ENCODE data around the gene TMEM178A. TPM values are rescaled to one million over a fixed set of nuclear protein-coding genes. Genes with fewer than 3 reads are reported as not detected.

The TMEM178A gene
- total RNA-seq, 4 donors from 2014 or later = 1.6 to 7.5 (median 4.6) TPM

DNA sequence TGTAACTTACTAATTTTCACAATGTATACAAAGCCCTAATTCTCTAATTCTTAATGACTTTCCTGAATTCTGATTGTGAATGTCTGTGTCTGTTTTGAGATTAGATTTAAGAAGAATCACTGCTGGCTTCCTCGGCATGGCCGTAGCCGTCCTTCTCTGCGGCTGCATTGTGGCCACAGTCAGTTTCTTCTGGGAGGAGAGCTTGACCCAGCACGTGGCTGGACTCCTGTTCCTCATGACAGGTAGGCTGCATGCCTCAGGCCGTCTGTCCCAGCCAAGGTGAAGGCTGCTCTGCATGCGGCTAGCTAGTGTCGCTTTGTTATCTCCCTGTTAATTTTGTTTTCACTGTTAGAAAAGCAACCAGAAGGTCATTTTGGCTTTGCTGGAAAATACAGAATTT is 41.2 kb downstream of the TMEM178A start:
- TF ChIP-seq POLR2AphosphoS5 (IDR thresholded peaks at IDR 0.05) (no peak), POLR2A (IDR thresholded peaks at IDR 0.05) (no peak), CTCF (IDR thresholded peaks at IDR 0.05) (no peak), EP300 (IDR thresholded peaks at IDR 0.05; ENCODE audit: low read depth) (no peak)
- in situ Hi-C loops (cut with MboI; ENCODE audit: low pct_ligation_motif_present in 1 of 4, low pct_unique_long_range_greater_than_20kb in 1 of 4, low sequenced_read_pairs in 3 of 4) = loop anchor here in 1 of 4 donors (25.0 kb wide), 1 partner anchor 345 kb away; no protein-coding TSS in a partner anchor
- no peaks in the 10 kb centered on the region for H3K36me3 ChIP-seq

DNA sequence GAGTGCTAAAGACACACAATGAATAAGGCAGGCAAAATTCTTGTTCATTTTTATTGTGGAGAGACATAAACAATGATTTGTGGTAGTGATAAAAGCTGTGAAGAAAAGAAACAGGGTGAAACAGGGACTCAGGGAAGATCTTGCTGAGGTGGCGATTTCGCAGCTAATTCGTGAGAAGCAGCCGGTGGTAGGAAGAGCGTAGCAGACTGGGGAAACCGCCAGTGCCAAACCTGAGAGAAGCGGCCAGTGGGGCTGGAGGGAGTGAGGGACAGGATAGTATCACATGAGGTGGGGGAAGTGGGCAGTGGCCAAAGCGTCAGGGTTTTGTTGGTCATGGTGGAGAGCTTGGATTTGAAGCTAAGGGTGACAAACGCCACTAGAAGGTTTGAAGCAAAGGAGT is 42.3 kb downstream of the TMEM178A start:
- TF ChIP-seq EP300 (IDR thresholded peaks at IDR 0.05; ENCODE audit: low read depth) (no peak), POLR2A (IDR thresholded peaks at IDR 0.05) (no peak), POLR2AphosphoS5 (IDR thresholded peaks at IDR 0.05) (no peak), CTCF (IDR thresholded peaks at IDR 0.05) (no peak)
- H3K27ac ChIP-seq = no peak overlapping the region
- no peaks in the 10 kb centered on the region for H3K36me3 ChIP-seq
- in situ Hi-C loops (cut with MboI; ENCODE audit: low pct_ligation_motif_present in 1 of 4, low pct_unique_long_range_greater_than_20kb in 1 of 4, low sequenced_read_pairs in 3 of 4) (loop anchor here in 1 of 4 donors (25.0 kb wide), 1 partner anchor 346 kb away; no protein-coding TSS in a partner anchor), intact Hi-C loops (cut with DNase I; ENCODE audit: low total_unique reads) (no loop called here)
- no peak overlapping the region for H3K4me3 ChIP-seq
- WGBS, 2 donors (ENCODE audit: low coverage in 1 of 2) = 90 to 97% methylated on average over 9 of the region's 9 CpGs
- no peaks in the 10 kb centered on the region for H3K4me1 ChIP-seq
- H3K9me3 ChIP-seq = no peaks in the 10 kb centered on the region
- DNase-seq = no peak
- no peaks in the 10 kb centered on the region for H3K27me3 ChIP-seq

More for the DNA sequence above, 41.2 kb downstream of the TMEM178A start:
- Histone ChIP-seq H3K27me3 (no peaks in the 10 kb centered on the region), H3K27ac (no peak overlapping the region), H3K9me3 (peaks cover 0 to 2% of the 10 kb centered on the region in 2 donors), H3K4me1 (no peaks in the 10 kb centered on the region), H3K4me3 (no peak overlapping the region)
- DNase-seq = no peak
- intact Hi-C loops (cut with DNase I; ENCODE audit: low total_unique reads) = no loop called here
- WGBS, 2 donors (ENCODE audit: low coverage in 1 of 2) = 94 to 100% methylated on average over 4 to 8 of the region's 8 CpGs

DNA sequence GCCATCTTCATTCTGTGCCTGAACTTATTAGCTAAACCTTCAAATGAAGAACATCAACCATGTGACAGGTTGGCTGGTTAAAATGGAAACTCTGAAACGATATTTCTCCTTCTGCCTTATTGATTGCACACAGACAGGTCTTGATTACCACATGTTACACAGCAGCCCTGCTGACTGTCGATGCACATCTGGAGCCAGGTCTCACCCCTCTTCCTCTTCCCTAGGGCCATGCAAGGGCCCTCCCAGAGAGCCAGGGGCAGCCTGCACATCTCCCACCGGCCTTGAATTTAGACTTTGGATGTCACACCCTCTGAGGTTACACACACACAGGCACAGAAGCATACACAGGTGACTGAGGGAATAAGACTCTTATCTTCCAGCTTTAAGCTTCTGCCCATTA is 45.1 kb downstream of the TMEM178A start:
- Histone ChIP-seq H3K27me3 (no peaks in the 10 kb centered on the region), H3K4me1 (no peaks in the 10 kb centered on the region), H3K9me3 (no peaks in the 10 kb centered on the region), H3K36me3 (no peaks in the 10 kb centered on the region), H3K4me3 (no peak overlapping the region), H3K27ac (no peak overlapping the region)
- intact Hi-C loops (cut with DNase I; ENCODE audit: low total_unique reads) = no loop called here
- DNase-seq = no peak
- in situ Hi-C loops (cut with MboI; ENCODE audit: low pct_ligation_motif_present in 1 of 4, low pct_unique_long_range_greater_than_20kb in 1 of 4, low sequenced_read_pairs in 3 of 4) = loop anchor here in 1 of 4 donors (25.0 kb wide), 1 partner anchor 349 kb away; no protein-coding TSS in a partner anchor
- TF ChIP-seq EP300 (IDR thresholded peaks at IDR 0.05; ENCODE audit: low read depth) (no peak), CTCF (IDR thresholded peaks at IDR 0.05) (no peak), POLR2AphosphoS5 (IDR thresholded peaks at IDR 0.05) (no peak), POLR2A (IDR thresholded peaks at IDR 0.05) (no peak)
- WGBS, 2 donors (ENCODE audit: low coverage in 1 of 2) = 71% methylated on average over 3 of the region's 3 CpGs; no CpG with 5 or more reads in 1 of the 2 donors

- no peaks in the 10 kb centered on the region for H3K9me3 ChIP-seq
- in situ Hi-C loops (cut with MboI; ENCODE audit: low pct_ligation_motif_present in 1 of 4, low pct_unique_long_range_greater_than_20kb in 1 of 4, low sequenced_read_pairs in 3 of 4) (loop anchor here in 1 of 4 donors (25.0 kb wide), 1 partner anchor 351 kb away; no protein-coding TSS in a partner anchor), intact Hi-C loops (cut with DNase I; ENCODE audit: low total_unique reads) (no loop called here)
- no peaks in the 10 kb centered on the region for H3K4me1 ChIP-seq
- no peaks in the 10 kb centered on the region for H3K36me3 ChIP-seq
- TF ChIP-seq CTCF (IDR thresholded peaks at IDR 0.05) = no peak
- TF ChIP-seq POLR2AphosphoS5 (IDR thresholded peaks at IDR 0.05) = no peak
- H3K27ac ChIP-seq = no peak overlapping the region
- DNase-seq = no peak
- 87 to 88% methylated on average over 4 to 5 of the region's 5 CpGs for WGBS, 2 donors (ENCODE audit: low coverage in 1 of 2)
- H3K4me3 ChIP-seq = no peak overlapping the region
- no peaks in the 10 kb centered on the region for H3K27me3 ChIP-seq
Observed at GRCh38 chr2:39712953-39713352, 47.2 kb downstream of the TMEM178A start.

Measured in transverse colon (tissue), 4 donors.